ENCODE results near the gene SPON2.

The SPON2 gene

DNA sequence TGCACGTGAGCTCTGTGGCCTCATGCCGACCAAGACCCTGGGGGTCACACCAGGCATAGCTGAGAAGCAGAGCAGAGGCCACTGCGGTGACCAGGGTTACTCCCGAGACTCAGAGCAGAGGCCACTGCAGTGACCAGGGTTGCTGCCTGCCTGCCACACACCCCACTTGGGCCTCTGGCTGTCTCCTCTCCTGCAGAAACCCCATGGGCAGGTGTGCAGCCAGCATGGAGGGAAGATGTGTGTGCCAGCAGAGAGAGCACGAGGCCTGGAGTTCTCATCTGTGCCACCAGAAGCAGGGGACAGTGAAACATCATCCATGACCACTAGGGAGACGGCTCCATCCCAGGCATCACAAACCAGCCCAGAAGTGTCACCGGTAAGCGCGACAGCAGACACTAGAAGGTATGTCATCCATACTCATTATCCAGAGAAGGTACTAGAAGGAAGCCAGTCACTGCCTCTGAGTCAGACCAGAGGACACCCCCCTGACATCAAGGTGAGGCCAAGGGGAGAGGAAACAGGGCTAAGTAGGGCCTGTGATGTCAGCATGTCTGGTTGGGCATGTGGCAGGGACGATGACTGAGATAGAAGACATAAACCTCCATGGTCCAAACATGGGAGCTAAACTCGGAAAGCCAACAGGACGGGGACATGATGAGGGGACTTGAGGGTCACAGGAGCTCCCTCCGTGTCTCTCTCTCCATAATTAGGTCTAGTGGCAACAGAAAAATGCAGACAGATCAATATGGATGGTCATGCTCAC, 24.2 kb upstream of the SPON2 start:
- DNase-seq (peak; percentile 0), ATAC-seq (ENCODE audit: insufficient read depth, low read depth) (no peak)
- no peak overlapping the region for H3K4me2 ChIP-seq (ENCODE audit: insufficient read depth, low read length)
- no peaks in the 10 kb centered on the region for H4K20me1 ChIP-seq (ENCODE audit: insufficient read depth, low read length)
- H3K27ac ChIP-seq (ENCODE audit: low read length), result peak overlapping the region; percentile 39
- no peaks in the 10 kb centered on the region for H3K27me3 ChIP-seq (ENCODE audit: insufficient read depth, low read length, poor library complexity)
- H3K4me3 ChIP-seq (ENCODE audit: low read depth in 1 of 2, low read length in 2 of 2), result no peak overlapping the region
- no peak overlapping the region for H3K9ac ChIP-seq (ENCODE audit: low read depth, low read length)
- peaks cover 34% of the 10 kb centered on the region for H3K79me2 ChIP-seq (ENCODE audit: insufficient read depth, low read length)
- no peak overlapping the region for H2AFZ ChIP-seq (ENCODE audit: low read depth, low read length)
- no peaks in the 10 kb centered on the region for H3K9me3 ChIP-seq (ENCODE audit: insufficient read depth, low read length, severe bottlenecking)
- H3K36me3 ChIP-seq (ENCODE audit: insufficient read depth, low read length), result peaks cover 33% of the 10 kb centered on the region
- no peak for TF ChIP-seq EZH2 (IDR thresholded peaks at IDR 0.05; ENCODE audit: borderline replicate concordance, low read depth, low read length, severe bottlenecking)
- TF ChIP-seq, protein P1, sequence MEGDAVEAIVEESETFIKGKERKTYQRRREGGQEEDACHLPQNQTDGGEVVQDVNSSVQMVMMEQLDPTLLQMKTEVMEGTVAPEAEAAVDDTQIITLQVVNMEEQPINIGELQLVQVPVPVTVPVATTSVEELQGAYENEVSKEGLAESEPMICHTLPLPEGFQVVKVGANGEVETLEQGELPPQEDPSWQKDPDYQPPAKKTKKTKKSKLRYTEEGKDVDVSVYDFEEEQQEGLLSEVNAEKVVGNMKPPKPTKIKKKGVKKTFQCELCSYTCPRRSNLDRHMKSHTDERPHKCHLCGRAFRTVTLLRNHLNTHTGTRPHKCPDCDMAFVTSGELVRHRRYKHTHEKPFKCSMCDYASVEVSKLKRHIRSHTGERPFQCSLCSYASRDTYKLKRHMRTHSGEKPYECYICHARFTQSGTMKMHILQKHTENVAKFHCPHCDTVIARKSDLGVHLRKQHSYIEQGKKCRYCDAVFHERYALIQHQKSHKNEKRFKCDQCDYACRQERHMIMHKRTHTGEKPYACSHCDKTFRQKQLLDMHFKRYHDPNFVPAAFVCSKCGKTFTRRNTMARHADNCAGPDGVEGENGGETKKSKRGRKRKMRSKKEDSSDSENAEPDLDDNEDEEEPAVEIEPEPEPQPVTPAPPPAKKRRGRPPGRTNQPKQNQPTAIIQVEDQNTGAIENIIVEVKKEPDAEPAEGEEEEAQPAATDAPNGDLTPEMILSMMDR (IDR thresholded peaks at IDR 0.05; ENCODE audit: borderline replicate concordance, extremely low read depth, low read length, poor library complexity, severe bottlenecking), result no peak
- H3K4me1 ChIP-seq (ENCODE audit: insufficient read depth, low read length), result peaks cover 33% of the 10 kb centered on the region

DNA sequence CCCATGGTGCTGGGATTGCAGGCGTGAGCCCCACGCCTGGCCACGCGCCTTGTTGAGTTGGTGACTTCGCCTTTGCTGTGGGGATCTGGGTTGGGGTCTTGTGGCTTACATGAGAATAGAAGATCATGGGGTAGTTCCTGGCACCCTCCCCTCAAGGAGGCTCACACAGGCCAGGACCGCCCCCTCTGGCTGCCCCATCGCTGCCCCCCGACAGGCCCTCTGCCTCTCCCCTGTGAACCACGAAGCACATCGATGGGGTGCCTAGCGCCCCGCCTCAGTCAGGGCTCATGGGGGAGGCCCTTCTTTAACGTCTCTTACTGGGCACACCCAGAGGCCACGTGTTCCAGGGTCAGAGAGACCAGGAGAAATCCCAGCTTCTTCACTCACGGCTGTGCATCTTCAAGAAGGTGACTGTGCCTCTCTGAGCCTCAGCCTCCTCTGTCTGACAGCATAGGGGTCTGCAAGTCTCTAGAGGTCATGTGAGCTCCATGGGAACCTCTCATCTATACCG, 23.6 kb upstream of the SPON2 start:
- H3K4me3 ChIP-seq (ENCODE audit: low read depth in 1 of 2, low read length in 2 of 2), result no peak overlapping the region
- no peak overlapping the region for H2AFZ ChIP-seq (ENCODE audit: low read depth, low read length)
- no peaks in the 10 kb centered on the region for H3K9me3 ChIP-seq (ENCODE audit: insufficient read depth, low read length, severe bottlenecking)
- peaks cover 27% of the 10 kb centered on the region for H3K4me1 ChIP-seq (ENCODE audit: insufficient read depth, low read length)
- peaks cover 33% of the 10 kb centered on the region for H3K36me3 ChIP-seq (ENCODE audit: insufficient read depth, low read length)
- no peak overlapping the region for H3K9ac ChIP-seq (ENCODE audit: low read depth, low read length)
- no peak overlapping the region for H3K4me2 ChIP-seq (ENCODE audit: insufficient read depth, low read length)
- DNase-seq (peak; percentile 3), ATAC-seq (ENCODE audit: insufficient read depth, low read depth) (no peak)
- no peaks in the 10 kb centered on the region for H4K20me1 ChIP-seq (ENCODE audit: insufficient read depth, low read length)
- peaks cover 33% of the 10 kb centered on the region for H3K79me2 ChIP-seq (ENCODE audit: insufficient read depth, low read length)
- H3K27ac ChIP-seq (ENCODE audit: low read length), result no peak overlapping the region
- no peak for TF ChIP-seq EZH2 (IDR thresholded peaks at IDR 0.05; ENCODE audit: borderline replicate concordance, low read depth, low read length, severe bottlenecking)
- TF ChIP-seq, protein P1 (IDR thresholded peaks at IDR 0.05; ENCODE audit: borderline replicate concordance, extremely low read depth, low read length, poor library complexity, severe bottlenecking), result no peak
- H3K27me3 ChIP-seq (ENCODE audit: insufficient read depth, low read length, poor library complexity), result no peaks in the 10 kb centered on the region

DNA sequence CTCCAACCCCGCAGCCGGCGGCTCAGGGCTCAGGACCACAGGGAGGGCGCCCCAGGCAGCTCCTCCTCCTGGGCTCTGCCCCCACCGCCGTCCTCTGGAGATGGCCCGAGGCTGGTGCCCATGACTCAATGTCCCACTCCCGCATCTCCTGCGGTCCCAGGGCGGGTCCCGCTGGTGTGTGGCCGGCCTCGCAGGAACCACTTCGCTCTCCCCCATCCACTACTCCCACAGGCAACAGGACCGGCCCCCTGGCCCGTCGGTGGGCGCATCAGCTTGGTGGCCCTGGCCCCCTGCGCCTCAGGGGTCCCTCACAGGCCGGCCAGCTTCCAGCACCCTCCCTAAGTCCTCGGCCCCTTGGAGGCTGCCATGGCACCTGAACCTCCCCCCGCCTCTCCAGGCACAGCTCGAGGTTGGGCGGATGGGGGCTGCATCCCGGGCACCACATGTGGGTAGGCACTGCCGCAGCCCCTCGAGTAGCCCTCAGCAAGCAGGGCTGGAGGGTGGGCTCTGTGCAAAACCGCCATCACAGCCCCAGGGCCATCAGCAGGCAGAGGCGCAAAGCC, 22.8 kb upstream of the SPON2 start:
- Histone ChIP-seq H3K4me2 (ENCODE audit: insufficient read depth, low read length) (no peak overlapping the region), H3K27me3 (ENCODE audit: insufficient read depth, low read length, poor library complexity) (no peaks in the 10 kb centered on the region), H3K79me2 (ENCODE audit: insufficient read depth, low read length) (peaks cover 25% of the 10 kb centered on the region), H3K4me1 (ENCODE audit: insufficient read depth, low read length) (peaks cover 19% of the 10 kb centered on the region), H3K9ac (ENCODE audit: low read depth, low read length) (no peak overlapping the region), H3K4me3 (ENCODE audit: low read depth in 1 of 2, low read length in 2 of 2) (no peak overlapping the region), H3K27ac (ENCODE audit: low read length) (no peak overlapping the region), H3K36me3 (ENCODE audit: insufficient read depth, low read length) (peaks cover 33% of the 10 kb centered on the region), H3K9me3 (ENCODE audit: insufficient read depth, low read length, severe bottlenecking) (no peaks in the 10 kb centered on the region), H2AFZ (ENCODE audit: low read depth, low read length) (no peak overlapping the region), H4K20me1 (ENCODE audit: insufficient read depth, low read length) (no peaks in the 10 kb centered on the region)
- DNase-seq (peak; percentile 4), ATAC-seq (ENCODE audit: insufficient read depth, low read depth) (no peak)
- no peak for TF ChIP-seq EZH2 (IDR thresholded peaks at IDR 0.05; ENCODE audit: borderline replicate concordance, low read depth, low read length, severe bottlenecking)
- TF ChIP-seq, protein P1 (IDR thresholded peaks at IDR 0.05; ENCODE audit: borderline replicate concordance, extremely low read depth, low read length, poor library complexity, severe bottlenecking), result no peak

Data from DND-41 (cell line).